Measurements from ENCODE around the gene ATP6AP1.

The ATP6AP1 gene

GRCh38 chrX:154439841-154440240 is 11.4 kb downstream of the ATP6AP1 start:
- H3K4me3 ChIP-seq (replicated peaks; ENCODE audit: low read depth, low read length): no peak overlapping the region
- TF ChIP-seq CTCF (IDR thresholded peaks at IDR 0.05; ENCODE audit: low read length, missing control alignments): no peak
- no peak for DNase-seq (ENCODE audit: low read depth)

GRCh38 chrX:154440623-154441357 is 12.3 kb downstream of the ATP6AP1 start:
- no peak for DNase-seq (ENCODE audit: low read depth)

GRCh38 chrX:154441564-154441963 is 13.1 kb downstream of the ATP6AP1 start:
- H3K4me3 ChIP-seq (replicated peaks; ENCODE audit: low read depth, low read length): no peak overlapping the region
- TF ChIP-seq CTCF (IDR thresholded peaks at IDR 0.05; ENCODE audit: low read length, missing control alignments): no peak
- DNase-seq (ENCODE audit: low read depth): no peak

More at GRCh38 chrX:154440623-154441357, 12.3 kb downstream of the ATP6AP1 start:
- TF ChIP-seq CTCF (IDR thresholded peaks at IDR 0.05; ENCODE audit: low read length, missing control alignments): no peak
- no peak overlapping the region for H3K4me3 ChIP-seq (replicated peaks; ENCODE audit: low read depth, low read length)

GRCh38 chrX:154441984-154442707 is 13.7 kb downstream of the ATP6AP1 start:
- H3K4me3 ChIP-seq (replicated peaks; ENCODE audit: low read depth, low read length): no peak overlapping the region
- TF ChIP-seq CTCF (IDR thresholded peaks at IDR 0.05; ENCODE audit: low read length, missing control alignments): no peak
- no peak for DNase-seq (ENCODE audit: low read depth)

GRCh38 chrX:154443479-154443910 is 15.0 kb downstream of the ATP6AP1 start:
- H3K4me3 ChIP-seq (replicated peaks; ENCODE audit: low read depth, low read length): peak overlapping the region; percentile 36
- no peak for DNase-seq (ENCODE audit: low read depth)
- TF ChIP-seq CTCF (IDR thresholded peaks at IDR 0.05; ENCODE audit: low read length, missing control alignments): no peak

- DNase-seq (ENCODE audit: low read depth): peak; percentile 53
- TF ChIP-seq CTCF (IDR thresholded peaks at IDR 0.05; ENCODE audit: low read length, missing control alignments): no peak
- H3K4me3 ChIP-seq (replicated peaks; ENCODE audit: low read depth, low read length): peak within 1 kb of the TSS; percentile 63
Observed at GRCh38 chrX:154443992-154444754, 15.7 kb downstream of the ATP6AP1 start, which contains the start of gene FAM50A. Gene FAM50A (plus strand): TSS chrX:154444141. CDS start chrX:154444236, 95 bp downstream.

Data from fibroblast of pulmonary artery (primary cell).